MM.1S (cell line): ENCODE measurements around the gene TMC1.
A peak's percentile ranks its signal among the peaks of the same experiment; 100 is the strongest.

Experiments
- DNase-seq: peaks from one replicate; pipeline ENCODE4 v3.0.0-alpha.2; 2015
- H2AFZ ChIP-seq: fragments of 300-600 bp; sonication (generic); 2 replicates; pipeline ENCODE4 v1.6.0; 2016; ENCODE audit warnings: antibody characterized with exemption, low read length
- H3F3A ChIP-seq: fragments of 300-600 bp; sonication (generic); 2 replicates; pipeline ENCODE4 v1.6.1; 2016; ENCODE audit warnings: mild to moderate bottlenecking, antibody characterized with exemption, low read length, moderate library complexity, mixed read lengths; ENCODE audit not compliant: insufficient read depth
- H3K27ac ChIP-seq: fragments of 300-600 bp; sonication (generic); 2 replicates; pipeline ENCODE4 v1.5.1; 2016; ENCODE audit warnings: mild to moderate bottlenecking, low read length
- H3K27me3 ChIP-seq: fragments of 300-600 bp; sonication (generic); replicated peaks from 2 replicates; pipeline ENCODE4 v1.6.0; 2016; ENCODE audit warnings: low read length; ENCODE audit not compliant: insufficient read depth
- H3K36me3 ChIP-seq: fragments of 300-600 bp; sonication (generic); replicated peaks from 2 replicates; pipeline ENCODE4 v1.6.1; 2016; ENCODE audit warnings: mild to moderate bottlenecking, low read length, mixed read lengths; ENCODE audit not compliant: insufficient read depth
- H3K4me1 ChIP-seq: fragments of 300-600 bp; sonication (generic); 2 replicates; pipeline ENCODE4 v1.6.1; 2016; ENCODE audit warnings: low read length, mixed read lengths
- H3K4me2 ChIP-seq: fragments of 300-600 bp; sonication (generic); 2 replicates; pipeline ENCODE4 v1.6.0; 2016; ENCODE audit warnings: low read depth, low read length
- H3K4me3 ChIP-seq: fragments of 300-600 bp; sonication (generic); 2 replicates; pipeline ENCODE4 v1.5.1; 2016; ENCODE audit warnings: low read length, mixed read lengths
- H3K79me2 ChIP-seq: fragments of 300-600 bp; sonication (generic); 2 replicates; pipeline ENCODE4 v1.6.1; 2016; ENCODE audit warnings: mixed run types, low read length, mixed read lengths
- H3K9ac ChIP-seq: fragments of 300-600 bp; sonication (generic); 2 replicates; pipeline ENCODE4 v1.6.1; 2016; ENCODE audit warnings: low read length, mixed read lengths
- H3K9me2 ChIP-seq: fragments of 300-600 bp; sonication (generic); replicated peaks from 2 replicates; pipeline ENCODE4 v1.6.1; 2016; ENCODE audit warnings: mild to moderate bottlenecking, low read length, mixed read lengths; ENCODE audit not compliant: insufficient read depth
- H3K9me3 ChIP-seq: fragments of 300-600 bp; sonication (generic); replicated peaks from 2 replicates; pipeline ENCODE4 v1.6.1; 2016; ENCODE audit warnings: mild to moderate bottlenecking, low read length, mixed read lengths; ENCODE audit not compliant: insufficient read depth
- H4K20me1 ChIP-seq: fragments of 300-600 bp; sonication (generic); 2 replicates; pipeline ENCODE4 v1.6.1; 2016; ENCODE audit warnings: mild to moderate bottlenecking, low read length, moderate library complexity, mixed read lengths; ENCODE audit not compliant: insufficient read depth
- CTCF ChIP-seq: fragments of 300-600 bp; sonication (generic); IDR thresholded peaks from 2 replicates; pipeline ENCODE4 v1.5.1; 2016; ENCODE audit warnings: antibody characterized with exemption, low read length, mixed read lengths
- EZH2 ChIP-seq: fragments of 300-600 bp; sonication (generic); optimal IDR thresholded peaks from 2 replicates; pipeline ENCODE3; 2017; ENCODE audit warnings: low read depth, mild to moderate bottlenecking, antibody characterized with exemption, low read length, mixed read lengths
- EZH2phosphoT487 ChIP-seq: fragments of 300-600 bp; sonication (generic); IDR thresholded peaks from 2 replicates; pipeline ENCODE4 v1.6.1; 2018; ENCODE audit warnings: antibody characterized with exemption, low read length

Gene TMC1

GRCh38 chr9:72497447-72498046 is 23.9 kb upstream of the TMC1 start:
- Histone ChIP-seq H3K4me2 (no peak overlapping the region), H3K27ac (no peak overlapping the region), H3K27me3 (no peaks in the 10 kb centered on the region), H3K79me2 (no peaks in the 10 kb centered on the region), H3K36me3 (no peaks in the 10 kb centered on the region), H3F3A (no peaks in the 10 kb centered on the region), H3K9me2 (no peaks in the 10 kb centered on the region), H3K4me3 (no peak overlapping the region), H3K9ac (no peak overlapping the region), H3K4me1 (no peaks in the 10 kb centered on the region), H3K9me3 (no peaks in the 10 kb centered on the region), H2AFZ (no peak overlapping the region), H4K20me1 (no peaks in the 10 kb centered on the region)
- DNase-seq, result no peak
- TF ChIP-seq CTCF, result no peak

GRCh38 chr9:72506615-72507014 is 14.8 kb upstream of the TMC1 start:
- Histone ChIP-seq H3K4me2 (no peak overlapping the region), H3K9me3 (no peaks in the 10 kb centered on the region), H3K27me3 (no peaks in the 10 kb centered on the region), H2AFZ (no peak overlapping the region), H3K36me3 (no peaks in the 10 kb centered on the region), H3K9me2 (no peaks in the 10 kb centered on the region), H3F3A (no peaks in the 10 kb centered on the region), H3K79me2 (no peaks in the 10 kb centered on the region), H3K4me3 (no peak overlapping the region), H4K20me1 (no peaks in the 10 kb centered on the region), H3K9ac (no peak overlapping the region), H3K4me1 (peaks cover 5% of the 10 kb centered on the region; the same call in 1 of the 2 replicates), H3K27ac (no peak overlapping the region)
- no peak for TF ChIP-seq EZH2phosphoT487
- TF ChIP-seq CTCF, result no peak
- no peak for TF ChIP-seq EZH2
- no peak for DNase-seq

GRCh38 chr9:72509053-72509452 is 12.4 kb upstream of the TMC1 start:
- no peaks in the 10 kb centered on the region for H3K9me3 ChIP-seq
- H2AFZ ChIP-seq, result no peak overlapping the region
- no peaks in the 10 kb centered on the region for H3K79me2 ChIP-seq
- H3K27ac ChIP-seq, result peak overlapping the region; percentile 17; the same call in 1 of the 2 replicates
- H3K9ac ChIP-seq, result no peak overlapping the region
- H4K20me1 ChIP-seq, result no peaks in the 10 kb centered on the region
- DNase-seq, result no peak
- TF ChIP-seq EZH2phosphoT487 (no peak), EZH2 (no peak), CTCF (no peak)
- H3K4me3 ChIP-seq, result no peak overlapping the region
- no peaks in the 10 kb centered on the region for H3K9me2 ChIP-seq
- no peak overlapping the region for H3K4me2 ChIP-seq
- H3F3A ChIP-seq, result no peaks in the 10 kb centered on the region
- H3K4me1 ChIP-seq, result peaks cover 5% of the 10 kb centered on the region; the same call in 1 of the 2 replicates
- H3K27me3 ChIP-seq, result no peaks in the 10 kb centered on the region
- H3K36me3 ChIP-seq, result no peaks in the 10 kb centered on the region
